Mucosa of stomach (tissue), 1 donor: Measurements from ENCODE around the gene CAMSAP2.
"Not testable (repeated sequence)": the region's sequence is repeated elsewhere in the genome, so short reads cannot be mapped to it uniquely, and the experiment has no call there.

Source experiments
- H3K27me3 ChIP-seq: one replicate; pipeline ENCODE4 v1.7.0; 2013; ENCODE audit warnings: mild to moderate bottlenecking, low read length; ENCODE audit not compliant: control insufficient read depth, insufficient read depth
- H3K36me3 ChIP-seq: one replicate; pipeline ENCODE4 v1.7.0; 2013; ENCODE audit warnings: low read length; ENCODE audit not compliant: control insufficient read depth, insufficient read depth
- H3K4me1 ChIP-seq: one replicate; pipeline ENCODE4 v1.7.0; 2013; ENCODE audit warnings: mild to moderate bottlenecking, low read length; ENCODE audit not compliant: control insufficient read depth, insufficient read depth
- H3K4me3 ChIP-seq: one replicate; pipeline ENCODE4 v1.7.0; 2013; ENCODE audit warnings: low read length
- H3K9ac ChIP-seq: one replicate; pipeline ENCODE4 v1.7.0; 2013; ENCODE audit warnings: mild to moderate bottlenecking, low read length, moderate library complexity
- H3K9me3 ChIP-seq: one replicate; pipeline ENCODE4 v1.7.0; 2013; ENCODE audit warnings: mild to moderate bottlenecking, low read length, moderate library complexity; ENCODE audit not compliant: control insufficient read depth
- donor health status: Pancreatic carcinoma.

Gene CAMSAP2

GRCh38 chr1:200740571-200741208 lies 2.0 kb downstream of the CAMSAP2 start:
- H3K4me1 ChIP-seq = peaks cover 5% of the 10 kb centered on the region
- peak overlapping the region; percentile 88 for H3K9ac ChIP-seq
- H3K4me3 ChIP-seq = peak overlapping the region; percentile 65
- H3K9me3 ChIP-seq = no peaks in the 10 kb centered on the region
- H3K27me3 ChIP-seq = no peaks in the 10 kb centered on the region
- H3K36me3 ChIP-seq = no peaks in the 10 kb centered on the region

GRCh38 chr1:200741551-200742207 lies 3.0 kb downstream of the CAMSAP2 start:
- H3K27me3 ChIP-seq = no peaks in the 10 kb centered on the region
- H3K9me3 ChIP-seq = no peaks in the 10 kb centered on the region
- peaks cover 5% of the 10 kb centered on the region for H3K4me1 ChIP-seq
- peak overlapping the region; percentile 17 for H3K9ac ChIP-seq
- no peak overlapping the region for H3K4me3 ChIP-seq
- H3K36me3 ChIP-seq = no peaks in the 10 kb centered on the region

GRCh38 chr1:200744143-200744542 lies 5.5 kb downstream of the CAMSAP2 start:
- H3K4me1 ChIP-seq = no peaks in the 10 kb centered on the region
- H3K9ac ChIP-seq = no peak overlapping the region
- no peak overlapping the region for H3K4me3 ChIP-seq
- no peaks in the 10 kb centered on the region for H3K9me3 ChIP-seq
- H3K36me3 ChIP-seq = no peaks in the 10 kb centered on the region
- no peaks in the 10 kb centered on the region for H3K27me3 ChIP-seq

GRCh38 chr1:200749090-200749489 lies 10.4 kb downstream of the CAMSAP2 start:
- Histone ChIP-seq H3K4me1 (no peaks in the 10 kb centered on the region), H3K27me3 (no peaks in the 10 kb centered on the region), H3K4me3 (no peak overlapping the region), H3K9ac (no peak overlapping the region), H3K9me3 (no peaks in the 10 kb centered on the region), H3K36me3 (no peaks in the 10 kb centered on the region)

GRCh38 chr1:200750749-200751148 lies 12.1 kb downstream of the CAMSAP2 start:
- not testable (repeated sequence) for H3K4me3 ChIP-seq, H3K36me3 ChIP-seq, H3K9me3 ChIP-seq, H3K4me1 ChIP-seq, H3K27me3 ChIP-seq, H3K9ac ChIP-seq

- H3K27me3 ChIP-seq = no peaks in the 10 kb centered on the region
- no peaks in the 10 kb centered on the region for H3K4me1 ChIP-seq
- no peak overlapping the region for H3K9ac ChIP-seq
- H3K4me3 ChIP-seq = no peak overlapping the region
- no peaks in the 10 kb centered on the region for H3K36me3 ChIP-seq
- H3K9me3 ChIP-seq = no peaks in the 10 kb centered on the region
Measured at GRCh38 chr1:200751717-200752116, 13.0 kb downstream of the CAMSAP2 start.

- no peaks in the 10 kb centered on the region for H3K4me1 ChIP-seq
- no peaks in the 10 kb centered on the region for H3K36me3 ChIP-seq
- H3K4me3 ChIP-seq = no peak overlapping the region
- no peak overlapping the region for H3K9ac ChIP-seq
- no peaks in the 10 kb centered on the region for H3K9me3 ChIP-seq
- no peaks in the 10 kb centered on the region for H3K27me3 ChIP-seq
Measured at GRCh38 chr1:200753650-200754198, 15.0 kb downstream of the CAMSAP2 start.

- no peaks in the 10 kb centered on the region for H3K27me3 ChIP-seq
- H3K9ac ChIP-seq = no peak overlapping the region
- no peaks in the 10 kb centered on the region for H3K4me1 ChIP-seq
- no peaks in the 10 kb centered on the region for H3K9me3 ChIP-seq
- H3K36me3 ChIP-seq = no peaks in the 10 kb centered on the region
- no peak overlapping the region for H3K4me3 ChIP-seq
Measured at GRCh38 chr1:200755456-200755855, 16.8 kb downstream of the CAMSAP2 start.

- Histone ChIP-seq H3K4me3 (no peak overlapping the region), H3K9me3 (no peaks in the 10 kb centered on the region), H3K36me3 (peaks cover 4% of the 10 kb centered on the region), H3K27me3 (no peaks in the 10 kb centered on the region), H3K4me1 (no peaks in the 10 kb centered on the region), H3K9ac (no peak overlapping the region)
Measured at GRCh38 chr1:200762089-200762488, 23.4 kb downstream of the CAMSAP2 start.

GRCh38 chr1:200767321-200767720 lies 28.6 kb downstream of the CAMSAP2 start:
- Histone ChIP-seq H3K9ac (no peak overlapping the region), H3K4me3 (no peak overlapping the region), H3K4me1 (no peaks in the 10 kb centered on the region), H3K27me3 (no peaks in the 10 kb centered on the region), H3K36me3 (peaks cover 8% of the 10 kb centered on the region), H3K9me3 (no peaks in the 10 kb centered on the region)

GRCh38 chr1:200771625-200772555 lies 33.2 kb downstream of the CAMSAP2 start:
- no peak overlapping the region for H3K9ac ChIP-seq
- no peaks in the 10 kb centered on the region for H3K27me3 ChIP-seq
- H3K4me3 ChIP-seq = no peak overlapping the region
- H3K9me3 ChIP-seq = no peaks in the 10 kb centered on the region
- no peaks in the 10 kb centered on the region for H3K4me1 ChIP-seq
- peaks cover 3% of the 10 kb centered on the region for H3K36me3 ChIP-seq

GRCh38 chr1:200774311-200774710 lies 35.6 kb downstream of the CAMSAP2 start:
- Histone ChIP-seq H3K27me3 (no peaks in the 10 kb centered on the region), H3K36me3 (no peaks in the 10 kb centered on the region), H3K9ac (no peak overlapping the region), H3K4me3 (no peak overlapping the region), H3K4me1 (no peaks in the 10 kb centered on the region), H3K9me3 (no peaks in the 10 kb centered on the region)
